Ovary (tissue), 9 donors: ENCODE results near the gene NOC4L. TPM values are rescaled to one million over a fixed set of nuclear protein-coding genes. Genes with fewer than 3 reads are reported as not detected.

Experiments used
- DNase-seq, 5 donors: peaks; one replicate each; pipeline ENCODE4 v3.0.0-alpha.2; 2019 to 2020
- H3K27ac ChIP-seq, 2 donors: fragments of 200-600 bp; one replicate each; pipeline versions ENCODE4 v1.5.1 to v1.8.0; 2019 to 2022
- H3K27me3 ChIP-seq: fragments of 200-600 bp; one replicate; pipeline ENCODE4 v1.8.0; 2022
- H3K36me3 ChIP-seq: fragments of 200-600 bp; sonication (generic); one replicate; pipeline ENCODE4 v1.5.1; 2019
- H3K4me1 ChIP-seq: one replicate; pipeline ENCODE4 v1.8.1; 2013; ENCODE audit warnings: mild to moderate bottlenecking, moderate library complexity; ENCODE audit not compliant: insufficient read depth
- H3K4me3 ChIP-seq: fragments of 200-600 bp; sonication (generic); one replicate; pipeline ENCODE4 v1.5.1; 2017
- H3K9me3 ChIP-seq, 2 donors: fragments of 200-600 bp in 1 of 2; sonication (generic) in 1 of 2; one replicate each; pipeline versions ENCODE4 v1.5.1 to v1.8.1; 2013 to 2019; ENCODE audit warnings: mild to moderate bottlenecking in 1 of 2, moderate library complexity in 1 of 2
- EP300 ChIP-seq: sonication (generic); formaldehyde crosslinking; IDR thresholded peaks from one replicate; pipeline ENCODE4 v1.6.1; 2017; ENCODE audit warnings: antibody characterized with exemption
- POLR2A ChIP-seq: fragments of 450-650 bp; IDR thresholded peaks from one replicate; pipeline ENCODE4 v1.6.1; 2017; ENCODE audit warnings: antibody characterized with exemption, mild to moderate bottlenecking, moderate library complexity
- WGBS, 3 donors: extraction: QIAGEN DNeasy Blood & Tissue Kit in 1 of 3; methylation state at CpG; one replicate each; pipeline versions ENCODE4 v1.1.5 to v1.1.7; 2013 to 2017; 5-methylcytosine and 5-hydroxymethylcytosine counted together
- intact Hi-C, 4 donors: fragments of 100-400 bp; cut with DNase I; formaldehyde crosslinking; loops; one replicate each; pipeline versions ENCODE4 v1.11.0 to v1.15.1; 2022 to 2023
- polyA plus RNA-seq, 2 donors: library from polyadenylated mRNA; stranded (reverse); fragments of 200-250 nt in 1 of 2; fragments of 350-450 nt in 1 of 2; fragmentation: Illumina TruSeq in 1 of 2; extraction: RNeasy Lipid Tissue Mini Kit (QIAGEN cat#74804) in 1 of 2; gene quantifications; one replicate each; pipeline ENCODE4 v1.2.3, GENCODE V29; 2013 to 2014
- total RNA-seq, 7 donors: library from RNA; depleted of rRNA in 2 of 7; stranded (reverse); fragments of >200 nt in 2 of 7; fragmentation: NEBNext Ultra II Directional in 3 of 7; extraction: Animal tissue kit (Norgen Biotek cat#: 25700) in 3 of 7; gene quantifications; one replicate each; pipeline versions ENCODE4 v1.1.0 to v1.2.4, GENCODE V29; 2016 to 2023
- TF ChIP-seq, protein P1 (sequence below), 3 donors: fragments of 450-650 bp in 2 of 3; fragments of 200-600 bp in 1 of 3; IDR thresholded peaks; one replicate each; pipeline versions ENCODE4 v1.5.1 to v1.8.0; 2016 to 2022; ENCODE audit warnings: antibody characterized with exemption in 3 of 3, mild to moderate bottlenecking in 1 of 3
- donor health status: DM: no; HTN: no; CAD: no; lungs with moderate emphysema.
- donor health status: DM: no; HTN: no; CAD: no.
- donor health status: Bipolar disorder and iron deficiency.
- donor health status: DM: yes; HTN: yes; CAD: no.
- donor health status: DM: no; HTN: no; CAD: no.
- donor health status: DM: yes; HTN: yes; CAD: no.

NOC4L gene
- total and polyA plus RNA-seq, 9 donors: 1.2 to 24.6 (median 18.5) TPM

DNA sequence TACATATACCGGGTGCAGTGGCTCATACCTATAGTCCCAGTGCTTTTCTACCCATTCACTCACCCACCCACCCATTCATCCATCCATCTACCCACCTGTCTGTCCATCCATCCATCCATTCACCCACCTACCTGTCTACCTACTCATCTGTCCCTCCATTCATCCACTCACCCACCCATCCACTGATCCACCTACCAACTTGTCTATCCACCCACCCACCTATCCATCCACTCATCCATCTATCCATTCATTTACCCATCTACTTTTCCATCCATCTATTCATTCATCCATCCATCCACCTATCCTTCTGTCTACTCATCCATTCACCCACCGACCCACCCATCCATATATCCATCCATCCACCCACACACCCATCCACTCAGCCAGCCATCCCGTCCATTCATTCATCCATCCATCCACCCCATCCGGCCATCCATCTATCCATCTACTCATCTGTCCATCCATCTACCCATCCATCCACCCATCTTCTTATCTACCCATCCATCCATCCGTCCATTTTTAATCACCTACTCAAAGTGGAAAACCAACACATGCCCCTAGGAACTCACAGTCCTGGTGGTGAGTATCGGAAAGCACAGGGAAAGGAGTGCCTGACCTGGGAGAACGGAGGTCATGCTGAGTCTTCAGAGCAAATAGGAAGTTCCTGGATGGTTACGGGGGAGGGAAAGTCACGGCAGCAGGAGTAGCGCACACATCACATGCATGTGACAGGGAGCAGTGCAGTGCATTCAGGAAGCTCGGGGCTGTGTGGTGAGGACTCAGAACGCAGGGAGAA is 20.1 kb upstream of the NOC4L start:
- Histone ChIP-seq H3K27me3 (no peaks in the 10 kb centered on the region), H3K4me1 (no peaks in the 10 kb centered on the region), H3K27ac (no peak overlapping the region), H3K36me3 (no peaks in the 10 kb centered on the region), H3K9me3 (no peaks in the 10 kb centered on the region), H3K4me3 (no peak overlapping the region)
- TF ChIP-seq, protein P1, sequence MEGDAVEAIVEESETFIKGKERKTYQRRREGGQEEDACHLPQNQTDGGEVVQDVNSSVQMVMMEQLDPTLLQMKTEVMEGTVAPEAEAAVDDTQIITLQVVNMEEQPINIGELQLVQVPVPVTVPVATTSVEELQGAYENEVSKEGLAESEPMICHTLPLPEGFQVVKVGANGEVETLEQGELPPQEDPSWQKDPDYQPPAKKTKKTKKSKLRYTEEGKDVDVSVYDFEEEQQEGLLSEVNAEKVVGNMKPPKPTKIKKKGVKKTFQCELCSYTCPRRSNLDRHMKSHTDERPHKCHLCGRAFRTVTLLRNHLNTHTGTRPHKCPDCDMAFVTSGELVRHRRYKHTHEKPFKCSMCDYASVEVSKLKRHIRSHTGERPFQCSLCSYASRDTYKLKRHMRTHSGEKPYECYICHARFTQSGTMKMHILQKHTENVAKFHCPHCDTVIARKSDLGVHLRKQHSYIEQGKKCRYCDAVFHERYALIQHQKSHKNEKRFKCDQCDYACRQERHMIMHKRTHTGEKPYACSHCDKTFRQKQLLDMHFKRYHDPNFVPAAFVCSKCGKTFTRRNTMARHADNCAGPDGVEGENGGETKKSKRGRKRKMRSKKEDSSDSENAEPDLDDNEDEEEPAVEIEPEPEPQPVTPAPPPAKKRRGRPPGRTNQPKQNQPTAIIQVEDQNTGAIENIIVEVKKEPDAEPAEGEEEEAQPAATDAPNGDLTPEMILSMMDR (IDR thresholded peaks at IDR 0.05): no peak
- no peak for TF ChIP-seq EP300
- no peak for TF ChIP-seq POLR2A
- 93 to 99% (median 96%) methylated on average over 12 of the region's 12 CpGs for WGBS, 3 donors
- intact Hi-C loops: no loop called here
- DNase-seq: no peak

DNA sequence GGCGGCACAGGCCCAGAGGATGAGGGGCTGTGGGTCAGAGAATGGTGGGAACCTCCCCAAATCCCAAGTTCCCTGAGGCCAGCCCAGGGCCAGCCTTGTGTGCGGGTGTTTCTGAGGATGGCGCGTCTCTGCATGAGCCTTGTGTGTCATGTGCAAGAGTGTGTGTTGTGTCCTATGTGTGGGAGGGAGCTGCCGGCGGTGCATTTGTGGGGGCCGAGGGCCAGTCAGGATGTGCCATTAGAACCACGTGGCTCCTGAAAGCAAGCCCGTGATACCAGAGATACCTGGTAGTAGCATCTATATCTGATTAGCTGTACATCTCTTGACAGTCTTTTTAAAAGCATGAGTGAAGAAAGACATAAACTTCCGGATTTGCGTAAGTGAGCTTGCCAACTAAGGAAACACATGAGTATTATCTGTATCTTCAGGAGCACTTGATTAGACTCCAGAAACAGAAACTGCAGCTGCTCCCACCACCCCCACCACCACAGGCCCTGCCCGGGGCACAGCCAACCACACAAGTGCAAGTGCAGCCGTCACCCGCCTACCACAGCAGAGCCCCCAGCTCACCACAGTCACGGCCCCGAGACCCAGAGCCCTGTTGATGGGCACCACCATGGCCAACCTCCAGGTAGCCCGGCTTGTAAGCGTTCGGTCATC is 19.4 kb upstream of the NOC4L start:
- no peak for TF ChIP-seq EP300
- TF ChIP-seq, protein P1 (IDR thresholded peaks at IDR 0.05): no peak
- TF ChIP-seq POLR2A: no peak
- DNase-seq: no peak
- Histone ChIP-seq H3K36me3 (no peaks in the 10 kb centered on the region), H3K27ac (no peak overlapping the region), H3K9me3 (no peaks in the 10 kb centered on the region), H3K27me3 (no peaks in the 10 kb centered on the region), H3K4me1 (no peaks in the 10 kb centered on the region), H3K4me3 (no peak overlapping the region)
- intact Hi-C loops: no loop called here
- WGBS, 3 donors: 87 to 96% (median 95%) methylated on average over 19 of the region's 19 CpGs

DNA sequence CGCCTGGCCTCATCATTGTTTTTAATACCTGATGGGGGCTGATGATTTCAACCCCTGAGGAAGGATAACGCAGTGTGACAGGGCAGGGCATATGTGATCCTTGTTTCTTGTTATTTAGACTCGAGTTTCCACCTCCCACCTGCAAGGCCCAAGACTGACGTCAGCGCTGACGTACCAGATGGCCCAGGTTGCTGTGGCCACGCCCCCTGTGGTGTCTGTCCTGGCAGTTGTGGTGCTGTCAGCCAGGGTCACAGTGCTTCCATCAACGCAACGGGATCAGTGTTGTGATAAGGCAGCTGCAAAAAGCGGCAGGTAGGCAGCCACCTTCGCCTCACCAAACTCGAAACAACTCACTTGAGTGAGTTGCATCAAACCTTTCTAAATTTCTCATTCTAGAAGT is 18.5 kb upstream of the NOC4L start:
- TF ChIP-seq, protein P1 (IDR thresholded peaks at IDR 0.05): no peak
- TF ChIP-seq POLR2A (no peak), EP300 (no peak)
- Histone ChIP-seq H3K27ac (no peak overlapping the region), H3K4me1 (no peaks in the 10 kb centered on the region), H3K4me3 (no peak overlapping the region), H3K9me3 (no peaks in the 10 kb centered on the region), H3K27me3 (no peaks in the 10 kb centered on the region), H3K36me3 (no peaks in the 10 kb centered on the region)
- intact Hi-C loops: no loop called here
- 95 to 98% (median 96%) methylated on average over 12 of the region's 12 CpGs for WGBS, 3 donors
- no peak for DNase-seq

DNA sequence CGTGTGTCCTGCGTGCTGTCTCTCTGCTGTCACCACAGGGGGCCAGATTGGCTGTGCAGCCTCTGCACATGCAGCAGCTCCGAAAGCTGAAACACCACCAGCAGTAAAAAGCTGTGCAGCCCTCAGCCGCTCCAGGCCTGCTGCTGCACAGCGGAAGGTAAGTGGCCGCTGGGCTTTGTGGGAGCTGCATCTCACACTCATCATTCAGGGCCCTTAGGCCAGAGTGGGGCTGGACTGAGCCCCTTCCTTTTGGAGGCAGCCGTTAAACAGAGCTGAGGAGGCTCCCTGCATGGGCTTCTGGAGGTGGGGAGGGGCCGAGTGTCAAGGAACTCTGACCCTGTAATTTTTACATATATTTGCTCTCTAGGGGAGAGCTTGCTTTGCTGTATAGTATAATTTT is 17.2 kb upstream of the NOC4L start:
- H3K36me3 ChIP-seq: no peaks in the 10 kb centered on the region

More for the DNA sequence above, 17.2 kb upstream of the NOC4L start:
- TF ChIP-seq POLR2A: no peak
- TF ChIP-seq, protein P1 (IDR thresholded peaks at IDR 0.05): no peak
- no peak for TF ChIP-seq EP300
- no peaks in the 10 kb centered on the region for H3K27me3 ChIP-seq
- 98 to 100% (median 98%) methylated on average over 8 of the region's 8 CpGs for WGBS, 3 donors
- H3K4me3 ChIP-seq: no peak overlapping the region
- no peaks in the 10 kb centered on the region for H3K9me3 ChIP-seq
- DNase-seq: no peak
- intact Hi-C loops: no loop called here
- no peaks in the 10 kb centered on the region for H3K4me1 ChIP-seq
- no peak overlapping the region for H3K27ac ChIP-seq
